Naive thymus-derived CD8-positive, alpha-beta T cell (primary cell): Measurements from ENCODE around the gene MALL. TPM values are rescaled to one million over a fixed set of nuclear protein-coding genes. Genes with fewer than 3 reads are reported as not detected.
"Not testable (repeated sequence)": the region's sequence is repeated elsewhere in the genome, so short reads cannot be mapped to it uniquely, and the experiment has no call there.

ENCODE experiments used
- ATAC-seq, 2 donors: fragments of 150-1000 bp; cut with Tn5 transposase in 1 of 2; sonication (Bioruptor Pico), chemical (Tn5 transposase) in 1 of 2; 1 replicate in 1 of 2; 2 replicates in 1 of 2; pipeline ENCODE4 v1.10.0; 2021; ENCODE audit warnings: mild to moderate bottlenecking in 2 of 2, moderate library complexity in 2 of 2
- POLR2A ChIA-PET: fragments of 350-600 bp; sonication (Branson Sonifier 250); formaldehyde crosslinking; loops from one replicate; lab custom pipeline; 2021; ENCODE audit warnings: antibody characterized with exemption; lab: Charles Lee
- DNase-seq, 10 donors: peaks; one replicate each; pipeline versions ENCODE4 v3.0.0 to v3.0.0-alpha.2; 2020 to 2022
- H3K27ac Mint-ChIP-seq, 10 donors: one replicate each; pipeline ENCODE4 v1.8.0; 2020 to 2022; ENCODE audit warnings: mild to moderate bottlenecking in 10 of 10, mixed read lengths in 10 of 10, moderate library complexity in 4 of 10, inconsistent platforms in 1 of 10
- H3K27me3 Mint-ChIP-seq, 5 donors: one replicate each; pipeline ENCODE4 v1.8.0; 2021 to 2022; ENCODE audit warnings: mixed read lengths in 5 of 5
- H3K36me3 Mint-ChIP-seq, 3 donors: one replicate each; pipeline ENCODE4 v1.8.0; 2020 to 2022; ENCODE audit warnings: mixed read lengths in 3 of 3, mild to moderate bottlenecking in 2 of 3, inconsistent platforms in 1 of 3
- H3K4me1 Mint-ChIP-seq, 4 donors: one replicate each; pipeline ENCODE4 v1.8.0; 2021 to 2022; ENCODE audit warnings: mixed read lengths in 4 of 4
- H3K4me3 Mint-ChIP-seq, 10 donors: one replicate each; pipeline ENCODE4 v1.8.0; 2020 to 2022; ENCODE audit warnings: mild to moderate bottlenecking in 10 of 10, mixed read lengths in 10 of 10, moderate library complexity in 6 of 10, inconsistent platforms in 1 of 10
- H3K9me3 Mint-ChIP-seq, 9 donors: one replicate each; pipeline ENCODE4 v1.8.0; 2020 to 2022; ENCODE audit warnings: mixed read lengths in 9 of 9, mild to moderate bottlenecking in 3 of 9, inconsistent platforms in 1 of 9, moderate library complexity in 1 of 9
- polyA plus RNA-seq, 3 donors: library from polyadenylated mRNA; unstranded; fragments of 300-500 nt; fragmentation: Illumina TruSeq; gene quantifications; one replicate each; pipeline ENCODE4 v1.2.3, GENCODE V29; 2021
- total RNA-seq, 8 experiments: library from RNA in 2 of 8; stranded (reverse) in 2 of 8; gene quantifications; one replicate each; pipeline ENCODE4 v1.2.3 and lab custom pipeline; 2021 to 2026

MALL gene
- total and polyA plus RNA-seq, 5 experiments from 2014 or later = 0.55 to 0.88 TPM; not detected in 3

DNA sequence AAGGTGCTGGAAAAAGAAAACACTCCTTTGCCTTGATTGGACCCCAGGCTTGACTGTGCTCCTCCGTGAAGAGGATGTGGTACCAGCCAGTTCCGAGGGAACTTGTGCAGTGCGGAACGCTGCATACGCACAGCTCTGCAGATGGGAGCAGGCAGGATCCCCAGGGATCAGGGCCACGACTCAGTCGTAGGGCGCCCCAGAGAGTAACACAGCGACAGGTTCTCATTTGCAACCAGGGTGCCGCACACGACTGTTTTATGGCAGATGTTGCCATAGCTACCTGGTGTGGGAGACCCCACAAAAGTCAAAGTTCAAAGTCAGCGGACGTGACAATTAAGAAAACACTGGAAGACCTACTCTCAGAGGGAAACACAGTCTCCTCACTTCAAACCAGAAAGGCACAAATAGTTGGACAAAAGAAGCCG, 779 bp downstream of the MALL start:
- POLR2A ChIA-PET = no interaction called here
- ATAC-seq = no peak
- peak overlapping the region in 1 of 10 donors; percentile 29 for H3K4me3 Mint-ChIP-seq

GRCh38 chr2:110113961-110114591, 1.5 kb downstream of the MALL start:
- no peak overlapping the region for H3K27ac Mint-ChIP-seq
- H3K36me3 Mint-ChIP-seq = peaks cover 0 to 4% (median 2%) of the 10 kb centered on the region in 3 donors
- no peak for ATAC-seq

More for the DNA sequence above, 779 bp downstream of the MALL start:
- no peak for DNase-seq
- H3K4me1 Mint-ChIP-seq = peaks cover 1 to 10% (median 3%) of the 10 kb centered on the region in 4 donors
- H3K27me3 Mint-ChIP-seq = peaks cover 38 to 92% (median 56%) of the 10 kb centered on the region in 5 donors
- H3K36me3 Mint-ChIP-seq = peaks cover 0 to 4% (median 2%) of the 10 kb centered on the region in 3 donors
- peak overlapping the region in 1 of 10 donors; percentile 19 for H3K27ac Mint-ChIP-seq
- H3K9me3 Mint-ChIP-seq = peaks cover 0 to 16% (median 7%) of the 10 kb centered on the region in 9 donors

DNA sequence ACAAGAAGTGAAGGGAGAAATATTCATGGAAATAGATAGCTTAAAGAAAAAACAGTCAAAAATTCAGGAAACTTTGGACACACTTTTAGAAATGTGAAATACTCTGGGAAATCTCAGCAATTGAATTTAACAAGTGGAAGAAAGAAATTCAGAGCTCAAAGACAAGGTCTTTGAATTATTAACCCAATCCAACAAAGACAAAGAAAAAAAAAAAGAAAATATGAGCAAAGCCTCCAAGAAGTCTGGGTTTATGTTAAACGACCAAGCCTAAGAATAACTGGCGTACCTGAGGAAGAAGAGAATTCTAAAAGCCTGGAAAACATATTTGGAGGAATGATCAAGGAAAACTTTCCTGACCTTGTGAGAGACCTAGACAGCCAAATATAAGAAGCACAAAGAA, 7.3 kb downstream of the MALL start:
- DNase-seq, H3K4me1 Mint-ChIP-seq, POLR2A ChIA-PET, ATAC-seq, H3K4me3 Mint-ChIP-seq, H3K27ac Mint-ChIP-seq: not testable (repeated sequence)
- Mint-ChIP-seq H3K9me3 (peaks cover 0 to 23% (median 7%) of the 10 kb centered on the region in 9 donors), H3K27me3 (peaks cover 30 to 91% (median 52%) of the 10 kb centered on the region in 5 donors), H3K36me3 (peaks cover 0 to 15% (median 0%) of the 10 kb centered on the region in 3 donors)

More at GRCh38 chr2:110113961-110114591, 1.5 kb downstream of the MALL start:
- no peak for DNase-seq
- peaks cover 38 to 93% (median 56%) of the 10 kb centered on the region in 5 donors for H3K27me3 Mint-ChIP-seq
- H3K9me3 Mint-ChIP-seq = peaks cover 0 to 16% (median 7%) of the 10 kb centered on the region in 9 donors
- POLR2A ChIA-PET = no interaction called here
- peaks cover 1 to 10% (median 3%) of the 10 kb centered on the region in 4 donors for H3K4me1 Mint-ChIP-seq
- no peak overlapping the region for H3K4me3 Mint-ChIP-seq

DNA sequence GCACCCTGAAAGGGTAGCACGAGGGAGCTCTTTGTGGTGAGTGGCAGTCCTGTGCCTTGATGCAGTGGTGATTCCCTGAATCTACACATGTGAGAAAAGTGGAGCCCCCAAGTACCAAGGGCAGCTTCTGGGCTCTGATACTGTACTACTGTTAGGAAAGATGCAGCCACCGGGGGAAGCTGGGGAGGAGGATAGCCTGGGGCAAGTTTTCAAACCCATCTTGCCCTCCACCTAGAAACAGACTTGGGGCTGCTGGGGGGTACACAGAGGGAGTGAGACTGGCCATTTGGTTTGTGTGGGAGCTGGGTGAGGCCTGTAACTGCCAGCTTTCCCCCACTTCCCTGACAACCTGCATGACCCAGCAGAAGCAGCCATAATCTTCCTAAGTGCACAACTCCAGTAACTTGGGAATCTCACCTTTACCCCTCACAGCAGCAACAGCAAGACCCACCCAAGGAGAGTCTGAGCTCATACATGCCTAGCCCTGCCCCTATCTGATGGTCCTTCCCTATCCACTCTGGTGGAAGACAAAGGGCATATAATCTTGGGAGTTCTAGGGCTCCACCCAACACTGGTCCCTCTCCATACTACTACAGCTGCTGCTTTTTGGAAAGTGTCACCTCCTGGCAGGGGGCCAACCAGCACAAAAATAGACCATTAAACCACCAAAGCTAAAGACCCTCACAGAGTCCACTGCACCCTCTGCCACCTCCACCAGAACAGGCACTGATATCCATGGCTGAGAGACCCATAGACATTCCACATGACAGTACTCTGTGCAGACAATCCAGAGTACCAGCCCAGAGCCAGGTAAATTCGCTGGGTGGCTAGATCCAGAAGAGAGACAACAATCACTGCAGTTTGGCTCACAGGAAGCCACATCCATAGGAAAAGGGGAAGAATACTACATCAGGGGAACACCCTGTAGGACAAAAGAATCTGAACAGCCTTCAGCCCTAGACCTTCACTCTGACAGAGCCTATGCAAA, 8.2 kb downstream of the MALL start:
- POLR2A ChIA-PET = no interaction called here
- H3K4me1 Mint-ChIP-seq = no peaks in the 10 kb centered on the region
- peaks cover 0 to 11% (median 0%) of the 10 kb centered on the region in 3 donors for H3K36me3 Mint-ChIP-seq
- DNase-seq (no peak), ATAC-seq (no peak)
- peak overlapping the region in 1 of 10 donors; percentile 7 for H3K27ac Mint-ChIP-seq
- peaks cover 0 to 23% (median 5%) of the 10 kb centered on the region in 9 donors for H3K9me3 Mint-ChIP-seq
- H3K4me3 Mint-ChIP-seq = no peak overlapping the region
- peaks cover 27 to 91% (median 49%) of the 10 kb centered on the region in 5 donors for H3K27me3 Mint-ChIP-seq

DNA sequence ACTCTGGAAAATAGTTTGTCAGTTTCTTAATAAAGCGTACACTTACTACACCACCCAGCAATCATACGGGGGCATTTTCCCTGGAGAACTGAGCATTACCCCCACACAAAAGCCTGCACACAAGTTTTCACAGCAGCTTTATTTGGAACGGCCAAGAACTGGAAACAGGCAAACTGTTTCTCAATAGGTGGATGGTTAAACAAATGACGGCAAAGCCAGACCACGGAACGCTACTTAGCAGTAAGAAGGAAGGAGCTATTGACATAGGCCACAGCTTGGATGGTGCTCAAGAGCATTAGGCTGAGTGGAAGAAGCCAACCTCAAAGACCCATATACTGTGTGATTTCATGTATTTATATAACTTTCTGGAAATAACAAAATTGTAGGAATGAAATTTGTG, 9.0 kb downstream of the MALL start:
- DNase-seq (no peak), ATAC-seq (no peak)
- POLR2A ChIA-PET = no interaction called here
- Mint-ChIP-seq H3K9me3 (peaks cover 0 to 22% (median 5%) of the 10 kb centered on the region in 9 donors), H3K4me3 (no peak overlapping the region), H3K36me3 (peaks cover 0 to 11% (median 0%) of the 10 kb centered on the region in 3 donors), H3K27me3 (peaks cover 23 to 91% (median 50%) of the 10 kb centered on the region in 5 donors), H3K4me1 (peaks cover 0 to 4% (median 0%) of the 10 kb centered on the region in 4 donors), H3K27ac (no peak overlapping the region)

- DNase-seq = no peak
- POLR2A ChIA-PET = no interaction called here
- H3K27me3 Mint-ChIP-seq = peaks cover 24 to 84% (median 50%) of the 10 kb centered on the region in 5 donors
- H3K4me3 Mint-ChIP-seq = no peak overlapping the region
- H3K4me1 Mint-ChIP-seq = peaks cover 0 to 9% (median 5%) of the 10 kb centered on the region in 4 donors
- ATAC-seq = no peak
- peaks cover 0 to 20% (median 5%) of the 10 kb centered on the region in 9 donors for H3K9me3 Mint-ChIP-seq
- H3K27ac Mint-ChIP-seq = no peak overlapping the region
- H3K36me3 Mint-ChIP-seq = peaks cover 0 to 11% (median 0%) of the 10 kb centered on the region in 3 donors
Observed at GRCh38 chr2:110105608-110106467, 9.8 kb downstream of the MALL start.

GRCh38 chr2:110105183-110105582, 10.4 kb downstream of the MALL start:
- Mint-ChIP-seq H3K4me3 (no peak overlapping the region), H3K36me3 (peaks cover 0 to 11% (median 0%) of the 10 kb centered on the region in 3 donors), H3K9me3 (peaks cover 0 to 18% (median 2%) of the 10 kb centered on the region in 9 donors), H3K27ac (peak overlapping the region in 1 of 10 donors; percentile 67), H3K27me3 (peaks cover 20 to 78% (median 48%) of the 10 kb centered on the region in 5 donors), H3K4me1 (peaks cover 0 to 9% (median 5%) of the 10 kb centered on the region in 4 donors)
- no peak for DNase-seq
- POLR2A ChIA-PET = no interaction called here
- ATAC-seq = no peak

- no peak overlapping the region for H3K4me3 Mint-ChIP-seq
- peaks cover 0 to 14% (median 0%) of the 10 kb centered on the region in 9 donors for H3K9me3 Mint-ChIP-seq
- ATAC-seq = no peak
- peaks cover 0 to 9% (median 5%) of the 10 kb centered on the region in 4 donors for H3K4me1 Mint-ChIP-seq
- no peak overlapping the region for H3K27ac Mint-ChIP-seq
- peaks cover 0 to 11% (median 0%) of the 10 kb centered on the region in 3 donors for H3K36me3 Mint-ChIP-seq
- no peak for DNase-seq
- peaks cover 19 to 72% (median 47%) of the 10 kb centered on the region in 5 donors for H3K27me3 Mint-ChIP-seq
- POLR2A ChIA-PET = no interaction called here
Observed at GRCh38 chr2:110104025-110104771, 11.4 kb downstream of the MALL start.

DNA sequence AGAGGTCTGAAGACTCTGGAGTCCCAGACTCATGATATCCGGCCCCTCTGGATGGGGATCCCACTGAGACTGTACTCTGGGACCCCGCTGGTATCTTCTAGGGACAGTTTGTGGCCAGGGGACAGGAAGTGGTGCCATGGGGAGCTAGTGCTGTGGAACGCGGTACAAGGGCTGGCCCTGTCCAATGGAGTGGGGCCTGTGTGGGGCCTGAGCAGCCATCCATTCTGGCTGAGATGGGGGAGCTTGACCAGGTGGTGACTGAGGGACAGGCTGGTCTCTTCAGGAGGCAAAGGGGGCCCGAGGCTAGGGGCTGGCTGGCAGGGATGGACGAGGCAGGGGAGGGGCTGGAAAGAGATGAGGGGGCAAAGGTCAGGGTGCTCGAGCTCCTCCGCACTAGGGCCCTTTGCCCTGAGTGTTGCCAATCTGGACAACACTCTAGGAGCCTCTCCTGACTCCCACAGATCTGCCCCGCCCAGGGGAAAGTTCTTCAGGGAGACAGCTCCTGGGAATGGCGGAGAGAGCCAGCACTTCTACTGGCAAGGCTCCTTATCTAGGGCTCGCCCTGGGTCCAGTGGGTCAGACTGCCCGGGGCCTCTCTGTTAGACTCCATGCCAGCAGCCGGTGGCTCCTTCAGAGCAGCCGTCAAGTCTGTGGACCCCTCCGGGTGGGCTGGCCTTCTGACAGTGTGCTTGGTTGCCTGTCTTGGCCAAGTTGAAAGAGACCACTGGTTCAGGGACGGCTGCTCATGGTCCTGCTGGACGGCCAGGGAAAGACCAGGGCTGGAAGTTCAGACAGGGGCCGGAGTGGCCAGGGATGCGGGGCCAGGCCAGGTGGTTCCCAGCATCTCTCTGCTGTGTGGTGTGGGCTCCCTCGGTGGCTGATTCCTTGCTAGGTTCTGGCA, 12.3 kb downstream of the MALL start:
- peaks cover 0 to 11% (median 0%) of the 10 kb centered on the region in 3 donors for H3K36me3 Mint-ChIP-seq
- H3K4me3 Mint-ChIP-seq = no peak overlapping the region
- peaks cover 0 to 10% (median 0%) of the 10 kb centered on the region in 9 donors for H3K9me3 Mint-ChIP-seq
- DNase-seq (no peak), ATAC-seq (no peak)
- POLR2A ChIA-PET = no interaction called here
- H3K27ac Mint-ChIP-seq = no peak overlapping the region
- peaks cover 0 to 9% (median 5%) of the 10 kb centered on the region in 4 donors for H3K4me1 Mint-ChIP-seq
- peaks cover 20 to 63% (median 43%) of the 10 kb centered on the region in 5 donors for H3K27me3 Mint-ChIP-seq

DNA sequence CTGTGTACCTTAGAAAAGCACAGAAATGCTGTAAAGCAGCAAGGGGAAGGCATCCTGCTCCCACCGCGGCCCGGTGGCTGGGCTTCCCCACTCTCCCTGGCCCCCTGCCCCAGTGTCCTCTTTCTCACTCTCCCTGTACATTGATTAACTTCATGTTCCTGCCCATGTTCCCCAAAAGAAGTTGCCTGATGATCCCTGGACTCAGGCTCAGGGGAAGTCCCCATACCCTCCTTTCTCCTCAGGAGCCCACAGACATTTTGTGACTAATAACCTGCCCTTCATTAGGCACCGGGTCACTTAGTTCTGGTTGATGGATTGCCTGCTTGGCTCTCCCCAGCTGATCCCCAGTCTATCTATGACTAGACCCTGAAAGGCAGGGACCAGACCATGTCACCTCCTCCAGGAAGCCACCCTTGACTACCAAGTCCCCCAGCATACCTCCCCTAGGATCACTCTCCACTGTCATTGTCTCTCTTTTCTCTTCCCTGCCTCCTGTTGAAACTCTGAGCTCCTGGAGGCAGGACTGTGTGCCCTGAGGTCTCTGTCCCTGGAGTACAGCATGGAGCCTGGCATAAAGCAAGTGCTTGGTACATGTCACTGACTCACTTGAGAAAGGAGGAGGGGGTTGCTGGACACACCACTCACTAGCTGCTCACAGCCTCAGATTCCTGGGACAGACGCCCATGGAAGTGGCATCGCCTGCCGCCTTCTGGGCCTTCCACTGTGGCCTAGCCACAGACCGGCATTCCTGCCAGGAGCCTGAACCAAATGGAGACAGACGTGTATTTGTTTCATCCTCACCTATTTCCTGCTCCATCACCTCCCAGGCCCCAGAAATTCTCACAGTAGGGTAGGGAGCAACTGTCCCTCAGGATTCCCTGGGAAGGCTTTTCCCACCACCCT, 13.5 kb downstream of the MALL start:
- no peak for ATAC-seq
- peaks cover 0 to 7% (median 0%) of the 10 kb centered on the region in 9 donors for H3K9me3 Mint-ChIP-seq
- peaks cover 0 to 7% (median 0%) of the 10 kb centered on the region in 3 donors for H3K36me3 Mint-ChIP-seq
- DNase-seq = no peak
- POLR2A ChIA-PET = no interaction called here
- peaks cover 0 to 9% (median 5%) of the 10 kb centered on the region in 4 donors for H3K4me1 Mint-ChIP-seq
- H3K27me3 Mint-ChIP-seq = peaks cover 18 to 52% (median 31%) of the 10 kb centered on the region in 5 donors
- no peak overlapping the region for H3K4me3 Mint-ChIP-seq
- peak overlapping the region in 2 of 10 donors; percentile 53 for H3K27ac Mint-ChIP-seq
